Astrocyte of the cerebellum (primary cell): Measurements from ENCODE around the gene CTNNA2.

ENCODE experiments used
- DNase-seq: peaks from one replicate; pipeline ENCODE4 v3.0.0-alpha.2; 2011; ENCODE audit warnings: low read depth
- H3K4me3 ChIP-seq: 2 replicates; pipeline ENCODE4 v1.5.1; 2011; ENCODE audit warnings: mild to moderate bottlenecking, low read depth, low read length, moderate library complexity
- in situ Hi-C: cut with HindIII; loops from 2 replicates; pipeline ENCODE4 v1.10.0; 2017; ENCODE audit warnings: low sequenced_read_pairs
- TF ChIP-seq, protein P1 (sequence below): IDR thresholded peaks from 2 replicates; pipeline ENCODE4 v1.5.1; 2012; ENCODE audit warnings: low read length, low read depth, moderate library complexity, mild to moderate bottlenecking; ENCODE audit errors: missing control alignments

Gene CTNNA2

DNA sequence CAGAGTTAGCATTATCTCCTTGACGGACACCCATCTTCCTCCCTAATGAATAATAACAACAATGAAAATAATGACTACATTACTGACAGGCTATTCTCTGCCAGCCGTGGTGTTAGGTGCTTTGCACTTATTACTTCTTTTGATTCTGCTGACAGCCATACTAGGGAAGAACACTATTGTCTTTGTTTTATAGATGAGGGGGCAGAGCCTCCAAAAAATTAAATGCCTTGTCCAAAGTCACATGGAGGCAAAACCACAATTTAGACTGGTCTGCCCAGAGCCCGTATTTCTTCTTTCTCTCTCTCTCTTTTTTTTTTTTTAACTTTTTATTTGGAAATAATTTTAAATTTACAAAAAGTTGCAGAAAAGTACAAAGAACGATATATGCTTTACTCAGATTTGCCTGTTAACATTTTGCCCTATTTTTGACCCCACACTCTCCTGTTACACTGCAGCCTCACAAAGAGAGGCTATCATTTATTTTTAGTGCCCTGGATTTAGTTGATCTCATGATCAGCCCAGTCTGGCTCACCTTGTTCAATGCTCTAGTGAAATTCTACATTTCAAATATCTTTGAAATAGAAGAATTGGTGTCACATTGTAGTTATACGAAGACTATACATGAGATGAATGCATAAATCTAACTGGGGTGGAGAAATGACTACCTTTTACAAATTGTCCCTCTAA lies 422.3 kb downstream of the CTNNA2 start:
- no peak overlapping the region for H3K4me3 ChIP-seq
- TF ChIP-seq, protein P1, sequence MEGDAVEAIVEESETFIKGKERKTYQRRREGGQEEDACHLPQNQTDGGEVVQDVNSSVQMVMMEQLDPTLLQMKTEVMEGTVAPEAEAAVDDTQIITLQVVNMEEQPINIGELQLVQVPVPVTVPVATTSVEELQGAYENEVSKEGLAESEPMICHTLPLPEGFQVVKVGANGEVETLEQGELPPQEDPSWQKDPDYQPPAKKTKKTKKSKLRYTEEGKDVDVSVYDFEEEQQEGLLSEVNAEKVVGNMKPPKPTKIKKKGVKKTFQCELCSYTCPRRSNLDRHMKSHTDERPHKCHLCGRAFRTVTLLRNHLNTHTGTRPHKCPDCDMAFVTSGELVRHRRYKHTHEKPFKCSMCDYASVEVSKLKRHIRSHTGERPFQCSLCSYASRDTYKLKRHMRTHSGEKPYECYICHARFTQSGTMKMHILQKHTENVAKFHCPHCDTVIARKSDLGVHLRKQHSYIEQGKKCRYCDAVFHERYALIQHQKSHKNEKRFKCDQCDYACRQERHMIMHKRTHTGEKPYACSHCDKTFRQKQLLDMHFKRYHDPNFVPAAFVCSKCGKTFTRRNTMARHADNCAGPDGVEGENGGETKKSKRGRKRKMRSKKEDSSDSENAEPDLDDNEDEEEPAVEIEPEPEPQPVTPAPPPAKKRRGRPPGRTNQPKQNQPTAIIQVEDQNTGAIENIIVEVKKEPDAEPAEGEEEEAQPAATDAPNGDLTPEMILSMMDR = no peak
- in situ Hi-C loops = no loop called here
- no peak for DNase-seq

DNA sequence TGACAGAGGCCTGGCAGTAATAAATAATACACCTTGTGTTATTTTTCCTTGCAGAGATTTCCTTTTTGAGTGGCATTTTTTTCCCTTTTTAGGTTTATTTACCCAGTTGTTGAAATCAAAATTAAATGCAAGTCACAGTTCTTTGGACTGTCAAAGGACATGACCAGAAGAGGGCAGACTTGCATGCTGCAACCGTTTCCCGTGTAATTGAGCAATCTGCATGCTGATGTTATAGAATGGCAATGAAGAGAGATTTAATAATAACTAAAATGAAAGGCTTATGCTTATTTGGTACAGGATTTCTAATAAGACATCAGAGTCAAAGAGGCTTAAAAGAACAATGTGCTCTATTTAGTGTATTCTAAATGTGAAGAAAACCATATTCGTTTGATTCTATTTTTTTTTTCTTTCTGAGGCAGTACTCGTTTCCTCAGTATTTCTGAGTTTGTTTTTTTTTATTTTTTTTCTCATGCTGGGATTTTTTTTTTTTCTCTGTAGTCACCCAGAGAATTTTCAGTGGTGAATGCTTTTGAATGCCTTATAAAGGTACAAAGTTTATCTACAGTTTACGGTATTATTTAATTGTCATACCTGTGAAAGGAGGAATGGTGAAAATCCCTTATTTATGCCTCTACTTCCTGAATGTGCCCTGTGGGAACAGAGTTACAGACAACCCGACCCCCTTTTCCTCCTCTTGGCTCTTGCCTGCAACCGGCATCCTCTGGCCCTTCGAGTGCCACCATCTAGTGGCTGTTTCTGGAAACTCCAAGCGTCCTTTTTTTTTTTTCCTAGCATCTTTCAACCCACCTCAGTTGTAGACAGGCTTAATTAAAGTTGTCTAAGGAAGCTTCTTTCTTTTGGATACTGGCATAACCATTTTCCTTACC lies 423.2 kb downstream of the CTNNA2 start:
- TF ChIP-seq, protein P1 = peak; percentile 82
- no peak overlapping the region for H3K4me3 ChIP-seq
- DNase-seq = peak; percentile 38
- in situ Hi-C loops = no loop called here

DNA sequence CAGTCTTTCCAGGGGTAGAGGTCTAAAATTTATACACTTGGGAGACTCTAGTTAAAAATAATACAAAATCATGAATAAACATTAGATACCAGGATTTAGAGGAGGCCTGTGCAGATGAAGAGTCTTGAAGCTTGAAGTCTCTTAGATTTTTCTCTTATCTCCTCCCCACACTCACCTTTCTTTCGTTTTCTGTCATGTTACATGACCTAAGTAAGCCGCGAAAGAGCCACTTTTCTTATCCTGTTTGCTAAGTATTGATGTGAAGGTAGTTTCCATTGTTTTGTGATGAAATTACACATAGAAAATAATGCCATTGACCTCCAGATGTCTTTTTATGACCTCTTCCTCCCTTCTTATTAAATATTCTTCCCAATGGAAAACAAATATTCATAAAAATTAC lies 423.9 kb downstream of the CTNNA2 start:
- TF ChIP-seq, protein P1 = no peak
- DNase-seq = no peak
- no peak overlapping the region for H3K4me3 ChIP-seq
- in situ Hi-C loops = no loop called here

DNA sequence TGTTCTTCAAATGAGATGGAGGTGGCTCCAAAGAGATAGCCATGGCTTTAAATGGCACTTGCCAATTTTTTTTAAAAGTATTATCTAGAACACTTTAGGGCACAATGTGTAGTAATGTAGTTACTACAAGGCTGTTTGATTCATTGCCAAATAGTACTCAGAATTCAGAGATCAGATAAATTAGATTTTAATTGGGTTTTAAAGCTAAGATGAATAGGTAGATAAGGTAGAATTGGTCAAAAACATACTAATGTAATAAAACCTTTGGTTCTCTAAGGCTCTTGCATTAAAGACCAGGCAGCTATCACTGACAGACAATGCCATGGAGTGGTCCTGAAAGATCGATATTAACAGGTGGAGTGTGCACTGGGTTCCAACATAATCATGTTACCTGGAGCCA lies 425.8 kb downstream of the CTNNA2 start:
- H3K4me3 ChIP-seq = no peak overlapping the region
- in situ Hi-C loops = no loop called here
- DNase-seq = no peak
- TF ChIP-seq, protein P1 = no peak

DNA sequence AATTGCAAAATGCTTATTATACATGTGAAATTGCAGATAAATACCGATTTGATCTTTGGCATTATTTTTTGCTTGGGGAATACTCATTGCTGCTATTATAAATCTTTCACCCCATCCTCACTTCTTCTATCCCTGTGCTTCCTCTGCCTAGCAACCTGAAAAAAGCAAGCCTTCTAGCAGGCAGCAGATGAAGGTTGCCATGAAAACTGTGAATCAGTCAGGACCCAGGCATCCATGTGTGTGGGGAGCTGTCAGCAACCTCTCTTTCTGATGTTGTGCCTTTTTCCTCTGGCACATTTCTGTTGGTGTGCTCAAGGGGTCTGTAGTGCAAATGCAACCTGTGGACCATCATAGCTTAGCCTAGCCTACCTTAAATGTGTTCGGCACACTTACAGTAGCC lies 427.5 kb downstream of the CTNNA2 start:
- TF ChIP-seq, protein P1 = no peak
- H3K4me3 ChIP-seq = no peak overlapping the region
- in situ Hi-C loops = no loop called here
- DNase-seq = no peak

DNA sequence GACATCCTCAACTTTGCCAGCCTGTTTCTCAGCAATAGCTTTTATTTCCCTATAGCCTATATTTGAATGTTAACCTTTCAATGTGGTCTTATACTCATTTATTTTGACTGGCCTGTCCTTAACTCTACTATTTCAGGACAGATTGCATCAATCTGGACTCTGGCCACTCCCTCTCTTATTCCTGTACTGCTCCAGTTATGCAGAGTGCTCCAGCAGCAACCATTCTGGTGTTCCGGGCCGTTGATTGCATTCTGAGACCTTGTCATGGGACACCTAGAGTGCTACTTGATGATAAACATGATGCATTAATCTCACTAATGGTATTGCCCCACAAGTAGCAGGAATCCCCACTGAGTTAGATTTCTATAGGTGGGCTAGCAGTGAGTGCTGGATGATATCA lies 428.3 kb downstream of the CTNNA2 start:
- no peak overlapping the region for H3K4me3 ChIP-seq
- in situ Hi-C loops = no loop called here
- no peak for DNase-seq
- TF ChIP-seq, protein P1 = no peak
